ENCODE results near the gene NRG4.

Gene NRG4

DNA sequence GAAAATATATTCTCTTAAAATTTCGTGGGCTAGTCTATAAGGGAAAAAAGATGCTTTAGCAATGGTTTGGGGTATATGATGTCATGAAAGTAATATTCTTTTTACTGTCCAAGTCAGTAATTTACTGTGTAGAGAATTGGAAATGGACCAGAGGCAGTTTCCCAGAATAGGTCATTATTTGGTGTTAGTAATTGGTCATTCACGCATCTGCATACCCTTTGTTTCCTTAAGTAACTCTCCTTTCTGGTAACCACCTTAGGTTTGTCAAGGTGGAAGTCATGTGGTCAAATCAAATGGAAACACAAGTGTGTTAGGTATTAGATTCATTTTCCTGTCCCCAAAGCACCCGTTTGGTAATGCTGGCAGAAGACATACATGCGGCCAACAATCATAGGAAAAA is 84.6 kb downstream of the NRG4 start:
- Histone ChIP-seq H3K4me1 (ENCODE audit: control insufficient read depth, low read length) (peaks cover 35% of the 10 kb centered on the region), H3K27me3 (ENCODE audit: control insufficient read depth, low read length) (no peaks in the 10 kb centered on the region), H3F3A (ENCODE audit: control insufficient read depth, insufficient read depth) (no peaks in the 10 kb centered on the region), H3K9me2 (replicated peaks; ENCODE audit: control insufficient read depth, low read length) (no peaks in the 10 kb centered on the region), H3K79me2 (ENCODE audit: control insufficient read depth, low read length) (no peaks in the 10 kb centered on the region), H3K27ac (ENCODE audit: low read depth, low read length) (no peak overlapping the region), H3K36me3 (ENCODE audit: control insufficient read depth, low read length) (peaks cover 39% of the 10 kb centered on the region), H3K9me3 (ENCODE audit: control insufficient read depth, insufficient read depth, low read length) (no peaks in the 10 kb centered on the region), H3K4me2 (ENCODE audit: low read length) (peak overlapping the region; percentile 28), H3K4me3 (ENCODE audit: low read length) (peak overlapping the region; percentile 16; the same call in 1 of the 2 replicates), H4K20me1 (ENCODE audit: control insufficient read depth, insufficient read depth, low read depth, low read length) (no peaks in the 10 kb centered on the region)
- no peak for TF ChIP-seq EZH2phosphoT487 (IDR thresholded peaks at IDR 0.05; ENCODE audit: borderline replicate concordance, low read length)
- TF ChIP-seq, protein P1, sequence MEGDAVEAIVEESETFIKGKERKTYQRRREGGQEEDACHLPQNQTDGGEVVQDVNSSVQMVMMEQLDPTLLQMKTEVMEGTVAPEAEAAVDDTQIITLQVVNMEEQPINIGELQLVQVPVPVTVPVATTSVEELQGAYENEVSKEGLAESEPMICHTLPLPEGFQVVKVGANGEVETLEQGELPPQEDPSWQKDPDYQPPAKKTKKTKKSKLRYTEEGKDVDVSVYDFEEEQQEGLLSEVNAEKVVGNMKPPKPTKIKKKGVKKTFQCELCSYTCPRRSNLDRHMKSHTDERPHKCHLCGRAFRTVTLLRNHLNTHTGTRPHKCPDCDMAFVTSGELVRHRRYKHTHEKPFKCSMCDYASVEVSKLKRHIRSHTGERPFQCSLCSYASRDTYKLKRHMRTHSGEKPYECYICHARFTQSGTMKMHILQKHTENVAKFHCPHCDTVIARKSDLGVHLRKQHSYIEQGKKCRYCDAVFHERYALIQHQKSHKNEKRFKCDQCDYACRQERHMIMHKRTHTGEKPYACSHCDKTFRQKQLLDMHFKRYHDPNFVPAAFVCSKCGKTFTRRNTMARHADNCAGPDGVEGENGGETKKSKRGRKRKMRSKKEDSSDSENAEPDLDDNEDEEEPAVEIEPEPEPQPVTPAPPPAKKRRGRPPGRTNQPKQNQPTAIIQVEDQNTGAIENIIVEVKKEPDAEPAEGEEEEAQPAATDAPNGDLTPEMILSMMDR (IDR thresholded peaks at IDR 0.05; ENCODE audit: low read depth, low read length, poor library complexity, severe bottlenecking): no peak

DNA sequence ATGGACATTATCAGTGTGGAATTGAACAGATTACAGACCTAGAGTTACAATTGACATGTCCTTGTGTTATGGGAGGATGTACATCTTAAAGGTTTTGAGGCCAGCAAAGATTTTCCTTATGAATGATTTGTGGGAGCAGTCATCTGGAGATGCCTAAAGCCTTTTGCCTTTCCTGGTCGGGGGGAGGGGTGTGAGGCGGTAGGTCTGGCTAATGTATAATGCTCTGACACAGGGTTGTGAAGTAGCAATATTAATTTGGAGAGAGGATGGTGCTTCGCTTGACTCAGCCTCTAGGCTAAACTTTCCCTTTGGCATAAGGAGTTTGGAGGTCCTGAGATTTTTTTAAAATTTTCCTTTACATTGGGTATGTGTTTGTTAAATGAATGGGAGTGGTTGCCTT is 85.3 kb downstream of the NRG4 start:
- no peak overlapping the region for H3K4me3 ChIP-seq (ENCODE audit: low read length)
- no peaks in the 10 kb centered on the region for H3K9me2 ChIP-seq (replicated peaks; ENCODE audit: control insufficient read depth, low read length)
- TF ChIP-seq EZH2phosphoT487 (IDR thresholded peaks at IDR 0.05; ENCODE audit: borderline replicate concordance, low read length): no peak
- TF ChIP-seq, protein P1 (IDR thresholded peaks at IDR 0.05; ENCODE audit: low read depth, low read length, poor library complexity, severe bottlenecking): no peak
- no peak overlapping the region for H3K4me2 ChIP-seq (ENCODE audit: low read length)
- H3K27ac ChIP-seq (ENCODE audit: low read depth, low read length): no peak overlapping the region
- no peaks in the 10 kb centered on the region for H3K9me3 ChIP-seq (ENCODE audit: control insufficient read depth, insufficient read depth, low read length)
- H3F3A ChIP-seq (ENCODE audit: control insufficient read depth, insufficient read depth): no peaks in the 10 kb centered on the region
- no peaks in the 10 kb centered on the region for H4K20me1 ChIP-seq (ENCODE audit: control insufficient read depth, insufficient read depth, low read depth, low read length)
- H3K4me1 ChIP-seq (ENCODE audit: control insufficient read depth, low read length): peaks cover 35% of the 10 kb centered on the region
- H3K79me2 ChIP-seq (ENCODE audit: control insufficient read depth, low read length): no peaks in the 10 kb centered on the region
- peaks cover 38% of the 10 kb centered on the region for H3K36me3 ChIP-seq (ENCODE audit: control insufficient read depth, low read length)
- no peaks in the 10 kb centered on the region for H3K27me3 ChIP-seq (ENCODE audit: control insufficient read depth, low read length)

DNA sequence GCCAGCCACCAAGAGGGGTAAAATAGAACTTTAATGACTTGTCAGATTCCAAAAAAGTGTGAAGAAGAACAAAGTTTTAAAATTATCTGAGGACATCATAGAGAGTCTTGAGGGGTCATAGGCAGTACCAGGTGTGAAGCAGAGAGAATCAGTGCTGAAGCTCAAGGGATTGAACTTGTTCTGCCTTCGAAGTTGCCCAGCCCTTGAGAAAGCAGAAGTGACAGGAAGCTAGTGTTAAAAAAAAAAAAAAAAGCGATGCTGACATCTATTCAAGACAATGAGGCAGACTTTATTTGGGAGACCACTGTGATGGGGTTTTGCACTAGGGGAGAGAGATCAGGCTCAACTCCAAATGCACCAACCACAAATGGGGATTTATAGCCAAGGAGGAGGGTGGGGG is 86.8 kb downstream of the NRG4 start:
- H3K9me3 ChIP-seq (ENCODE audit: control insufficient read depth, insufficient read depth, low read length): no peaks in the 10 kb centered on the region
- H3K27me3 ChIP-seq (ENCODE audit: control insufficient read depth, low read length): no peaks in the 10 kb centered on the region
- H3K36me3 ChIP-seq (ENCODE audit: control insufficient read depth, low read length): peaks cover 30% of the 10 kb centered on the region
- H3K79me2 ChIP-seq (ENCODE audit: control insufficient read depth, low read length): no peaks in the 10 kb centered on the region
- no peaks in the 10 kb centered on the region for H4K20me1 ChIP-seq (ENCODE audit: control insufficient read depth, insufficient read depth, low read depth, low read length)
- no peaks in the 10 kb centered on the region for H3K9me2 ChIP-seq (replicated peaks; ENCODE audit: control insufficient read depth, low read length)
- H3K4me2 ChIP-seq (ENCODE audit: low read length): no peak overlapping the region
- TF ChIP-seq, protein P1 (IDR thresholded peaks at IDR 0.05; ENCODE audit: low read depth, low read length, poor library complexity, severe bottlenecking): no peak
- TF ChIP-seq EZH2phosphoT487 (IDR thresholded peaks at IDR 0.05; ENCODE audit: borderline replicate concordance, low read length): no peak
- H3K4me1 ChIP-seq (ENCODE audit: control insufficient read depth, low read length): peaks cover 35% of the 10 kb centered on the region
- H3K27ac ChIP-seq (ENCODE audit: low read depth, low read length): no peak overlapping the region
- H3F3A ChIP-seq (ENCODE audit: control insufficient read depth, insufficient read depth): no peaks in the 10 kb centered on the region
- no peak overlapping the region for H3K4me3 ChIP-seq (ENCODE audit: low read length)
